GM23248 (cell line): ENCODE results near the gene ZNF689. TPM values are rescaled to one million over a fixed set of nuclear protein-coding genes. Genes with fewer than 3 reads are reported as not detected.

ENCODE experiments used
- DNase-seq: peaks from one replicate; pipeline ENCODE4 v3.0.0-alpha.2; 2015
- H2AFZ ChIP-seq: fragments of 200-600 bp; sonication (generic); 2 replicates; pipeline ENCODE4 v1.6.1; 2016; ENCODE audit warnings: antibody characterized with exemption
- H3F3A ChIP-seq: fragments of 200-600 bp; sonication (generic); 2 replicates; pipeline ENCODE4 v1.6.1; 2016; ENCODE audit warnings: mild to moderate bottlenecking, antibody characterized with exemption, mixed run types; ENCODE audit not compliant: insufficient read depth
- H3K27ac ChIP-seq: fragments of 200-600 bp; sonication (generic); 2 replicates; pipeline ENCODE4 v1.5.1; 2016; ENCODE audit warnings: mild to moderate bottlenecking
- H3K27me3 ChIP-seq: fragments of 200-600 bp; sonication (generic); replicated peaks from 2 replicates; pipeline ENCODE4 v1.6.1; 2016; ENCODE audit warnings: mild to moderate bottlenecking; ENCODE audit not compliant: insufficient read depth
- H3K36me3 ChIP-seq: fragments of 200-600 bp; sonication (generic); 2 replicates; pipeline ENCODE4 v1.6.1; 2016; ENCODE audit warnings: low read depth, mild to moderate bottlenecking
- H3K4me1 ChIP-seq: fragments of 200-600 bp; sonication (generic); 2 replicates; pipeline ENCODE4 v1.6.1; 2016; ENCODE audit warnings: mild to moderate bottlenecking; ENCODE audit not compliant: insufficient read depth
- H3K4me2 ChIP-seq: fragments of 200-600 bp; sonication (generic); one replicate; pipeline ENCODE4 v1.6.1; 2016; ENCODE audit warnings: mild to moderate bottlenecking; ENCODE audit not compliant: unreplicated experiment
- H3K4me3 ChIP-seq: fragments of 200-600 bp; sonication (generic); 2 replicates; pipeline ENCODE4 v1.5.1; 2016; ENCODE audit warnings: mild to moderate bottlenecking
- H3K79me2 ChIP-seq: fragments of 200-600 bp; sonication (generic); 2 replicates; pipeline ENCODE4 v1.6.1; 2016; ENCODE audit warnings: mild to moderate bottlenecking; ENCODE audit not compliant: insufficient read depth
- H3K9ac ChIP-seq: fragments of 200-600 bp; sonication (generic); 2 replicates; pipeline ENCODE4 v1.6.1; 2016; ENCODE audit warnings: mild to moderate bottlenecking
- H3K9me2 ChIP-seq: fragments of 200-600 bp; sonication (generic); 2 replicates; pipeline ENCODE4 v1.6.1; 2016; ENCODE audit warnings: mixed run types, mild to moderate bottlenecking, moderate library complexity; ENCODE audit not compliant: insufficient read depth
- H3K9me3 ChIP-seq: fragments of 200-600 bp; sonication (generic); one replicate; pipeline ENCODE4 v1.6.1; 2017; ENCODE audit warnings: low read depth
- H4K20me1 ChIP-seq: fragments of 200-600 bp; sonication (generic); 2 replicates; pipeline ENCODE4 v1.6.0; 2016; ENCODE audit not compliant: insufficient read depth
- EZH2 ChIP-seq: fragments of 200-600 bp; sonication (generic); IDR thresholded peaks from 2 replicates; pipeline ENCODE4 v1.6.1; 2018; ENCODE audit warnings: antibody characterized with exemption, mild to moderate bottlenecking; ENCODE audit not compliant: insufficient read depth, poor library complexity, severe bottlenecking
- EZH2phosphoT487 ChIP-seq: fragments of 200-600 bp; sonication (generic); IDR thresholded peaks from 2 replicates; pipeline ENCODE4 v1.6.1; 2018; ENCODE audit warnings: antibody characterized with exemption, moderate library complexity, mild to moderate bottlenecking, low read depth; ENCODE audit not compliant: insufficient read depth
- WGBS, 2 experiments: methylation state at CpG; one replicate each; pipeline ENCODE4 v1.1.6; 2015 to 2017; ENCODE audit warnings: low lambda C conversion rate in 2 of 2, low coverage in 1 of 2; ENCODE audit errors: missing lambda C conversion rate in 2 of 2; 5-methylcytosine and 5-hydroxymethylcytosine counted together
- in situ Hi-C: fragments of 300-500 bp; cut with MboI; formaldehyde crosslinking; loops from 2 replicates; pipeline ENCODE4 v1.15.0; 2020
- polyA plus RNA-seq: library from polyadenylated mRNA; unstranded; fragments of >200 nt; fragmentation: Nextera tagmentation; extraction: Ambion mirVana; gene quantifications from 2 replicates; pipeline ENCODE4 v1.2.1, GENCODE V29; 2016
- total RNA-seq: library from RNA; depleted of rRNA; stranded (reverse); fragments of >200 nt; shearing (Covaris generic); gene quantifications from 2 replicates; pipeline ENCODE4 v1.2.3, GENCODE V29; 2014

ZNF689 gene
- total and polyA plus RNA-seq, 2 experiments from 2014 or later, result 5.1 to 5.7 TPM

- peak overlapping the region; percentile 98 for H2AFZ ChIP-seq
- H3K4me3 ChIP-seq, result peak overlapping the region; percentile 96
- in situ Hi-C loops, result no loop called here
- peaks cover 24% of the 10 kb centered on the region for H3K79me2 ChIP-seq
- TF ChIP-seq EZH2phosphoT487 (no peak), EZH2 (no peak)
- no peaks in the 10 kb centered on the region for H4K20me1 ChIP-seq
- H3F3A ChIP-seq, result no peaks in the 10 kb centered on the region
- no peaks in the 10 kb centered on the region for H3K9me2 ChIP-seq
- H3K36me3 ChIP-seq, result no peaks in the 10 kb centered on the region
- peak overlapping the region; percentile 87 for H3K9ac ChIP-seq
- peak overlapping the region; percentile 72 for H3K27ac ChIP-seq
- H3K27me3 ChIP-seq, result no peaks in the 10 kb centered on the region
- peaks cover 9% of the 10 kb centered on the region for H3K4me1 ChIP-seq
- H3K4me2 ChIP-seq, result peak overlapping the region; percentile 64
- no peak for DNase-seq
- H3K9me3 ChIP-seq, result no peaks in the 10 kb centered on the region
- WGBS, 2 experiments, result 31 to 36% methylated on average over 22 of the region's 22 CpGs
Measured at GRCh38 chr16:30649725-30650368, 39.7 kb upstream of the ZNF689 start.

GRCh38 chr16:30647274-30647571 lies 37.0 kb upstream of the ZNF689 start:
- peaks cover 8% of the 10 kb centered on the region for H3K4me1 ChIP-seq
- H3K27ac ChIP-seq, result no peak overlapping the region
- H3K4me3 ChIP-seq, result no peak overlapping the region
- no peak for DNase-seq
- H3K9me3 ChIP-seq, result no peaks in the 10 kb centered on the region
- 12 to 21% methylated on average over 1 of the region's 1 CpG for WGBS, 2 experiments
- H3K9ac ChIP-seq, result no peak overlapping the region
- no peak overlapping the region for H3K4me2 ChIP-seq
- no peaks in the 10 kb centered on the region for H3K36me3 ChIP-seq
- peaks cover 6% of the 10 kb centered on the region for H3K79me2 ChIP-seq
- H2AFZ ChIP-seq, result no peak overlapping the region
- H4K20me1 ChIP-seq, result no peaks in the 10 kb centered on the region
- no peak for TF ChIP-seq EZH2
- no peak for TF ChIP-seq EZH2phosphoT487
- no peaks in the 10 kb centered on the region for H3F3A ChIP-seq
- H3K9me2 ChIP-seq, result no peaks in the 10 kb centered on the region
- no peaks in the 10 kb centered on the region for H3K27me3 ChIP-seq
- in situ Hi-C loops, result no loop called here

- Histone ChIP-seq H3K27ac (no peak overlapping the region), H3F3A (no peaks in the 10 kb centered on the region), H3K9me2 (no peaks in the 10 kb centered on the region), H3K4me2 (no peak overlapping the region), H3K79me2 (no peaks in the 10 kb centered on the region), H3K4me3 (no peak overlapping the region), H3K4me1 (peaks cover 5% of the 10 kb centered on the region; the same call in 1 of the 2 replicates), H3K9me3 (no peaks in the 10 kb centered on the region), H3K27me3 (no peaks in the 10 kb centered on the region), H3K36me3 (no peaks in the 10 kb centered on the region), H4K20me1 (no peaks in the 10 kb centered on the region), H3K9ac (no peak overlapping the region), H2AFZ (no peak overlapping the region)
- 42 to 47% methylated on average over 6 of the region's 6 CpGs for WGBS, 2 experiments
- in situ Hi-C loops, result no loop called here
- TF ChIP-seq EZH2phosphoT487 (no peak), EZH2 (no peak)
- DNase-seq, result no peak
Measured at GRCh38 chr16:30645727-30646126, 35.5 kb upstream of the ZNF689 start.

DNA sequence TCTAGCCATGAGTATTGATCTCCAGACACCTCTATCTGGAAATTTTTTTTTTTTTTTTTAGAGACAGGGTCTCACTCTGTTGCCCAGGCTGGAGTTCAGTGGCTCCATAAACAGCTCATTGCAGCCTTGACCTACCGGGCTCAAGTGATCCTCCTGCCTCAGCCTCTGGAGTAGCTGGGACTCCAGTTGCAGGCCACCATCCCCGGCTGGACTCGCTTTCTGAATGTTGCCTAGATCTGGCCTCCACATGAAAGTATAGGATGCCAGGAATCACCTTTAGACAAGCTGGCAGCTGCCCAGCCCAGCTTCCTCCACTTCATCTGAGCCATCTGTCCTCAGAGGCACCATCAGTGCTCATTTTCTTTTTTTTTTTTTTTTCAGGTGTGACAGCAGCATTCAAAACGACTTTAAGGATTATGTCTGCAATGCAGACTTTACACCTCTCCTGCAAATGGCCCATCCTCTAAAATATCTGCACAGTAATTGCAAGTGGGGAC lies 34.2 kb upstream of the ZNF689 start:
- H3K4me3 ChIP-seq, result no peak overlapping the region
- no peak overlapping the region for H2AFZ ChIP-seq
- no peaks in the 10 kb centered on the region for H3F3A ChIP-seq
- no peaks in the 10 kb centered on the region for H4K20me1 ChIP-seq
- H3K9ac ChIP-seq, result no peak overlapping the region
- DNase-seq, result no peak
- no peak overlapping the region for H3K27ac ChIP-seq
- H3K27me3 ChIP-seq, result no peaks in the 10 kb centered on the region
- H3K9me3 ChIP-seq, result no peaks in the 10 kb centered on the region
- no peak overlapping the region for H3K4me2 ChIP-seq
- H3K79me2 ChIP-seq, result no peaks in the 10 kb centered on the region
- TF ChIP-seq EZH2, result no peak
- TF ChIP-seq EZH2phosphoT487, result no peak
- H3K36me3 ChIP-seq, result no peaks in the 10 kb centered on the region
- no peaks in the 10 kb centered on the region for H3K9me2 ChIP-seq
- WGBS, 2 experiments, result 43 to 46% methylated on average over 4 of the region's 4 CpGs
- no peaks in the 10 kb centered on the region for H3K4me1 ChIP-seq
- in situ Hi-C loops, result no loop called here
